GM21515 (cell line): ENCODE data around the gene STK11IP.
A peak's percentile ranks its signal among the peaks of the same experiment; 100 is the strongest.

Experiments used
- ATAC-seq: cut with Tn5 transposase; IDR thresholded peaks from one replicate; pipeline ENCODE4 v1.9.1; 2021; ENCODE audit not compliant: unreplicated experiment

STK11IP gene

DNA sequence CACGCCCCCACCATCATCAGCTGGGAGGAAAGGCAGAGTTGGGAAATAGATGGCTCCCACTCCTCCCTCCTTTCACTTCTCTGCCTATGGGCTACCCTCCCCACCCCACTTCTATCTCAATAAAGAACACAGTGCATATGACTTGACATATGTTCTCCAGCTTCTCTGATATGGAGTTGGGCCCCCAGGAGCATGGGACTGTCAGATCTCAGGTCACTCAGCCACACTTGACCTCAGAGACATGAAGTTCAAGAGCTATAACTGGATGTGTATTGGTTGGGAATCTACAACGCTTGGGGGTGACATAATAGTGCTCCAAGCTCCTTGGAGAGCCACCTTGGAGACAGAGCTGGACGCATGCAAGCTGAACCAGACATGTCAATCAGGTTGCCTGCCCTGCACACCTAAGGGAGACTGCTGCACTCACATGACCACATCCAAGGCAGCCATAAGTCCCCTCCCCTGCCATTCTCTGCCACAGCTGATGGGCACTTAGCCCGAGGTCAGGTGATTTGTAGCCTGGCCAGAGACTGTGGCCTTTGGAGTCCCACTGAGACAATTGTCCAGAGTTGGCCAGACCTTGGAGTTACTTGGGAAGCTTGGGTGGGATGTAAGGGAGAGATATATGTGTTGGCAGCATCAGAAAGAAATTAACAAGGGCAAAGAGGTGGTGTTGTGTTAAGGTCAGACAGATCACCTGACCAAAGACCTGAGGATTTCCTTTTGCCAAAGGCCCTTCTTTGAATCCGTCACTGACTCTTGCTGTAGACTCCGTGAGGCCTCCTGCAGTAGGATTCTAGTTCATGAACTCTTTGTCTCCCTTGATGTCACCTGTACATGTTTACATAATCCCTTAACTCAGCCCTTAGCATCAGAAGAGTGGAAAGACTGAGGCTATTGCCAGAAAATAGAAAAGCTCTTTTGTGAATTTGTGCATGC lies 21.8 kb upstream of the STK11IP start:
- no peak for ATAC-seq

DNA sequence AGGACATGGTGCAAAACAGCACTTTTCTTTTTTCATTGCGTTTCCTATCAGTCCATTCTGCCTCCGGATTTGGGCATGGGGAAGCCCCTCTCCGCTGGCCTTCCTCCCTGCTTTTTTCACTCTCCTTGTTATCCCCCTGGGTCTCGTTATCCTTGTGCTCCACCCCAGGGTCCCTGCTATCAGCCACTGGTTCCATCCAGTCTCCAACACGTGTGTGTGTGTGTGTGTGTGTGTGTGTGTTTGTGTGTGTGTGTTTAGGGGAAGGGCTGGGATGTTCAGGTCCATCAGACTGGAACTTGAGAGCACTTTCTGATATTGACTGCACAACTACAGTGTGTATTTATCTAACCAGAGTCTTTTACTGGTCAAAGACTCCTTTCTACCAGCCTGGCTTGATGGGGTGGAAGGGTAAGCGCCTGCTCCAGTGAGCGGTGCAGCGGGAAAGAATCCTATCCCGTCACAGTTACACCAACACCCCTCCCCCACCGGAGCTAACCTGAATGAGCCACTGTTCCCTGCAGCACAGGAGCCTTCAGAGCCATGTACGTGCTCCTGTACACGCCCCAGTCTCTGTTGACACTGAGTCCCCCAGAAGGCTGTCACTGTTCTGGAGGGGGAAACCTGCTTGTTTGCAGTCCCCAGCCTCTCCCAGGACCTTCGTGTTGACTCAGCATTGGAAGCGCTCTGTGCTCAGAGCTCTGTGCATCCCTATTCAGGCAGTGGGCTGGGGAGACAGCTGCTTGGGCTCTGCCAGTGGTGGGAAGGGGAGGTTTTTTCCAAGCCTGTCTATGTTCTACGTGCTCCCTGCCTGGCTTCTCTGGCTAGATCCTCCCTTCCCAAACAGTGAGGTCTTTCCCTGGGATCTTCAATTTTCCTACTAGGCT lies 20.9 kb upstream of the STK11IP start:
- no peak for ATAC-seq

DNA sequence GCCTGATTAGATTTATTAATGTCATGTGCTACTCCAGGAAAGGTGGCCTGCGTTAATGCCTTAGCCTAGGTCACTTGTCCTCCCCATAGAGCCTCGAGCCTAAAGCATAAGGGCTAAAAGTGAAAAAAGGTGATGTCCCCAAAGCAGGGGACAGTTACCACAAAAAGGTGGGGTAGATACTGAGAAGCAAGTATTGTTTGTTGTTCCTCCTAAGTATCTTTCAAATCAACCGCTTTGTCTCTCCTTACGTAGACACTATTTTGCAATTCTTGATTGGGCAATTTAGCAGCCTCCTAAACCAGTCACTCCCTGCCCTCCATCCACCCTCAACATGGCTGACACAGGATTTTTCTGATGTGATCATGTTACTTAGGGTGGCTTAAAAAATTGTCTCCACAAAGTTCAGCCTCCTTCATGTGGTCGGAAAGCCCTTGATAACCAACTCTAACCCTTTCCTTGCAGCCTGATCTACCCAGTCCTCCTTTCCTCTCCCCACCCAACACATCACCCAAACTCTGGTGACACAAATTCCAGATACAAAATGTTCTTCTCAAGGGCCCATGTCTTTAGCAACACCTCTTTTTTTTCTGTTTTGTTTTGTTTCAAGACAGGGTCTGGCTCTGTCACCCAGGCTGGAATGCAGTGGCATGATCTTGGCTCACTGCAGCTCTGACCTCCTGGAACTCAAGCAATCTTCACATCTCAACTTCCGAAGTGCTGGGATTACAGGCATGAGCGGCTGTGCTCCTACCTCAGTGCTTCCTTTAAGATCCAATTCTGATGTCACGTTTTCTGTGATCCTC lies 18.6 kb upstream of the STK11IP start:
- no peak for ATAC-seq

DNA sequence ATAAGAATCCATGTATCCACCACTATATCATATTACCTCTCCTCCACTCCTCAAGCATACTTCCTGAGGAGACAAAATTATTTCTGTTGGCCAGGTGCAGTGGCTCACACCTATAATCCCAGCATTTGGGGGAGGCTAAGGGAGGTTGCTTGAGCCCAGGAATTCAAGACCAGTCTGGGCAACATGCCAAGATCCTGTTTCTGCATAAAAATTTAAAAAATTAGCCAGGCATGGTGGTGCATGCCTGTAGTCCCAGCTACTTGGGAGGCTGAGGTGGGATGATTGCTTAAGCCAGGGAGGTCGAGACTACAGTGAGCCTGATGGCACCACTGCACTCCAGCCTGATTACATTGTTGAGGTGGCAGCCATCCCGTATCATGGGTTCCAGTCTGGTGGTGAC lies 16.3 kb upstream of the STK11IP start:
- ATAC-seq = no peak

DNA sequence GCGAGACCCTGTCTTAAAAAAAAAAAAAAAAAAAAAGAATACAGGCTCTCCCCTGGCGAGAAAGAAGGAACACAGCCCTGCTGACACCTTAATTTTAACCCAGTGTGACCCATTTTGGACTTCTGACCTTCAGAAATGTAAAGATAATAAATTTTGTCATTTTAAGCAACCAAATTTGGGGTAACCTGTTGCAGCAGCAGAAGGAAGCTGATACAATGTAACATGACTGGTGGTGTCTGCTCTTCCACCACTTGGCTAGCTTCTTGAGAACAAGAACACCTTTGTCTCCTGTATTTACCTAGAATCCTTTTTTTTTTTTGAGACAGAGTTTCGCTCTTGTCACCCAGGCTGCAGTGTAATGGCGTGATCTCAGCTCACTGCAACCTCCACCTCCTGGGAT lies 6.6 kb upstream of the STK11IP start:
- no peak for ATAC-seq

GRCh38 chr2:219592736-219593135 lies 4.9 kb upstream of the STK11IP start:
- ATAC-seq = no peak

GRCh38 chr2:219593154-219593553 lies 4.5 kb upstream of the STK11IP start:
- ATAC-seq = no peak

DNA sequence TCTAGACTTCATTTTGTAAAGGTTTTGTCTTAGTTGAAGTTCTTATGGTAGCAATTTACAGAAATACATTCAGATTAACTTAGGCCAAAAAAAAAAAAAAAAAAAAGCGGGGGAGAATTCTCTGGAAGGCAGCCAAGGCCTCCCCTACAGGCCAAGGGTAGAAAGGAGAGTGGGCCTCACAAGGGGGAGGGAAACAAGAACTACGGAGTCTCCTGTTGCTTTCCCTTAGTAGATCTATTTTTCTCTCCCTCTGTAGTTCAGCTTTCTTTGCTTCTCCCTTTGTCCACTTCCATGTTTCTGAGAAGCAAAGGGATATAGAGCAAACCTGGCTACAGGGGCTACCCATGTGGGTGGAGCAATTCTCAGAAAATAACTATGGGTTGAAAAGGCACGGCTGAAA lies 2.4 kb upstream of the STK11IP start:
- ATAC-seq = no peak

DNA sequence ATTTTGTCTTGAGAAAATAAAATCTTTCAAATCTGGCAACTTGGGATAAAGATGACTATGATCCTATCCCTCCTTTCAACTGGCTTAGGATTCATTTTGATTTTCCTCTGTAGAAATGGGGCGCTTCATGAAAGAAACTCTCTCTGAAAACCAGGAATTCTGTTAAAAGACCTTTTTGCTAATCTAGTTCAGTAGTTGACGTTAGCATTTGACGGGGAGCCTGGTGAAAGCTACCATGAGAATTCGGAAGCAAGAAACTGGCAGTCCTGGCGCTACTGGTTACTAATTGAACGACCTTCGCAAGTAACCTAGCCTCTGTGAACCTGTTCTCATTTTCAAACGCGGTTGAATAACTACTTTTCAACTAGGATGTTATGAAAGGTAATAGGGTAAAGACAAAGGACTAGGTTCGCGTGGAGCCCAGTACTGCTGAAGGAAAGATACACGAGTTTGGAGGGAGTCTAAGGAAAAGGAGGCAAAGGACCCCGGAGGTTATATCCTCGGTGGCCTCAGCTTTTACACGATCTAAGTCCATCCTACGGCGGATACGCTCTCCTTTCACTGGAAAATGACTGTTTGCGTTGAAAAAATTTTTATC lies 604 bp upstream of the STK11IP start:
- peak; percentile 3 for ATAC-seq

- ATAC-seq = no peak
These were observed 836 bp downstream of the STK11IP start for GRCh38 chr2:219598308-219599078.

DNA sequence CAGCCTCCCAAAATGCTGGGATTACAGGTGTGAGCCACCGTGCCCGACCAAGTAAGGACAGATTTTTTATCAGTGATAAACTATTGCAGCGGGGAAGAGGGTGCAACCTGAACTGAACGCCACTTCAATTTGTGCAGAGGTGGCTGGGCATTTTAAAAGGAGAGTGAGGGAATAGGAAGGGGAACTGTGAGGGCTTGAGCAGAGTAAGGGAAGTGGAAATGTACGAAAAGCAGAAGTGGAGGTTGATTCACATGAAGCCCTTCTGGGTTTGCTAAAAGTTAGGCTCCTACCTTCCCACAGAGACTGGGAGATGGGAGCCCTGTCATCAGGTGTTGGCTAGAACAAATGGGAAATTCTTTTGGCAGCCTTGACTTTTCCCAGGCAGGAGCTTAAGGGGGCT lies 6.1 kb downstream of the STK11IP start:
- ATAC-seq = no peak

GRCh38 chr2:219605607-219605954 lies 7.9 kb downstream of the STK11IP start:
- ATAC-seq = no peak

DNA sequence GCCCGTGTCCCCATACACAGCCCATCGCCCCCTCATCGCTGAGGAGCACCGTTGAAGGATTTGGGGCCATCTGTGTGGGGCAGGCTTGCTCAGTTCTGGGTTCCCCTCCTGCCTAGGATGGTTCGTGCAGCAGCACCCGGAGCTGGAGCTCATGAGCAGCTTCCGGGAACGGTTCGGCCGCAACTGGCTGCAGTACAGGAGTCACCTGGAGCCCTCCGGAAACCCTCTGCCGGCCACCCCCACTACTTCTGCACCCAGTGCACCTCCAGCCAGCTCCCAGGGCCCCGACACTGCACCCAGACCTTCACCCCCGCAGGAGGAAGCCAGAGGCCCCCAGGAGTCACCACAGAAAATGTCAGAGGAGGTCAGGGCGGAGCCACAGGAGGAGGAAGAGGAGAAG lies 10.3 kb downstream of the STK11IP start:
- no peak for ATAC-seq

- ATAC-seq = no peak
These were observed 10.8 kb downstream of the STK11IP start for GRCh38 chr2:219608399-219608964.

- ATAC-seq = no peak
These were observed 11.6 kb downstream of the STK11IP start for GRCh38 chr2:219609149-219609750.

DNA sequence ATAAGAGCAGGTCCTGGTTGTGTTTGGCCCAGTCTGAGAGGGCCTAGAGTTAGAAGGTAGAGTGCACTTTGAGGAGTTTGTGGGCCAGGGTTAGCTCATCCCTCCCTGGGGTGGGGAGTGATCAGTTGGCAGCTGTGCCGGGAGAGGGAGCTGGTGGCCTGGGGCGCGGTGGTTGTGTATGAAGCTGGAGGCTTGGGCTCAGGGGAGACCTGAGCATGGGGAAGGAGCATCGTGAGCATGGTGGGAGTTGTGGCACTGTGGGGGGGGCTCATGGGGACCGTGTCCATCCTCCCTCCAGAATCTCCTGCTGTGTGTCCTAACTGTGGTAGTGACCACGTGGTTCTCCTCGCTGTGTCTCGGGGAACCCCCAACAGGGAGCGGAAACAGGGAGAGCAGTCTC lies 13.6 kb downstream of the STK11IP start:
- no peak for ATAC-seq

GRCh38 chr2:219611866-219612576 lies 14.4 kb downstream of the STK11IP start:
- ATAC-seq = no peak

- no peak for ATAC-seq
These were observed 15.1 kb downstream of the STK11IP start for GRCh38 chr2:219612577-219613286.
